ENCODE measurements around the gene STX3. TPM values are rescaled to one million over a fixed set of nuclear protein-coding genes. Genes with fewer than 3 reads are reported as not detected.

STX3 gene
- total and polyA plus RNA-seq, 2 of the 13 experiments (the other 11 are each of a cell fraction or from before 2014, with no cell fraction given): 16.5 to 24.0 TPM

DNA sequence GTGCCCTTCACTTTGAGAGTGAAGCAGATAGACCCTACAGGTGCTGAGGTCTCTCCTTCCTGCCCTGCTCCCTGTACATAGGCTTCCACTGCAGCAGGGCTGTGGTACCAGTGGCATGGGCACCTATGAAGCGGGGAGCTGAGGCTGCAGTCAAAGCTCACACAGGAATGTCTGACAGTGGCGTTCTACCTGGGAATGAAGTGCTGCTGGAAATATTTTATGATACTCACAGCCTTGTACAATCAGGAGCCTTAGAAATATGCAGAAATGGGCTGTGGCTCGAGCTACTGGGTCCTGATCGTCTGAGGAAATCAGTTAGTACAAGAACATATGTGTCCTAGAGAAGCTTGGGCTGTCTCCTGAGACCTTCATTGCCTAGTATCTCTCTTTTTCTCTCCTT, 30.6 kb downstream of the STX3 start:
- 98% methylated on average over 4 of the region's 4 CpGs for WGBS (ENCODE audit: low lambda C conversion rate)
- H3K27me3 ChIP-seq (ENCODE audit: control insufficient read depth in 1 of 2, insufficient read depth in 2 of 2, low read length in 2 of 2): no peaks in the 10 kb centered on the region
- in situ Hi-C loops (cut with HindIII; ENCODE audit: extremely low pct_ligation_motif_present, low pct_unique_long_range_greater_than_20kb): no loop called here
- no peaks in the 10 kb centered on the region for H3K79me2 ChIP-seq (ENCODE audit: insufficient read depth, low read length)
- ChIA-PET POLR2A (interaction anchor here (0.7 to 2.1 kb wide), 3 partner anchors 7 to 117 kb away, joined by 3 to 9 read pairs (median 5); partner anchors contain the start of gene PATL1), CTCF (ENCODE audit: low intra/inter-chr PET ratio, low total read pairs) (no interaction called here)
- DNase-seq (ENCODE audit: low spot score): no peak
- no peak overlapping the region for H2AFZ ChIP-seq (ENCODE audit: low read length)
- no peak overlapping the region for H3K4me2 ChIP-seq (ENCODE audit: low read depth, low read length)
- H4K20me1 ChIP-seq (ENCODE audit: insufficient read depth, low read length): no peaks in the 10 kb centered on the region
- FAIRE-seq: no peak
- peaks cover 3 to 12% of the 10 kb centered on the region in 2 experiments; a peak in 4 of 5 replicates for H3K36me3 ChIP-seq (replicated peaks in 1 of 2; ENCODE audit: control insufficient read depth in 1 of 2, insufficient read depth in 2 of 2, low read length in 2 of 2)
- BruUV-seq (replicated peaks): no TSS peak
- H3K4me3 ChIP-seq (replicated peaks in 1 of 3; ENCODE audit: insufficient read depth in 1 of 3, low read depth in 2 of 3, low read length in 3 of 3): no peak overlapping the region
- H3K4me1 ChIP-seq (ENCODE audit: insufficient read depth, low read length): peaks cover 15% of the 10 kb centered on the region
- TF ChIP-seq SOX13 (IDR thresholded peaks at IDR 0.05): no peak
- no peak for TF ChIP-seq SOX13 (CRISPR knock-in tag; conservative IDR thresholded peaks at IDR 0.05 in 1 of 2, IDR thresholded peaks at IDR 0.05 in 1 of 2)
- TF ChIP-seq ZNF616 (CRISPR knock-in tag; IDR thresholded peaks at IDR 0.05; ENCODE audit: low read depth): no peak
- no peak for TF ChIP-seq CAMTA2 (CRISPR knock-in tag; IDR thresholded peaks at IDR 0.05; ENCODE audit: borderline replicate concordance)
- TF ChIP-seq, protein P1, sequence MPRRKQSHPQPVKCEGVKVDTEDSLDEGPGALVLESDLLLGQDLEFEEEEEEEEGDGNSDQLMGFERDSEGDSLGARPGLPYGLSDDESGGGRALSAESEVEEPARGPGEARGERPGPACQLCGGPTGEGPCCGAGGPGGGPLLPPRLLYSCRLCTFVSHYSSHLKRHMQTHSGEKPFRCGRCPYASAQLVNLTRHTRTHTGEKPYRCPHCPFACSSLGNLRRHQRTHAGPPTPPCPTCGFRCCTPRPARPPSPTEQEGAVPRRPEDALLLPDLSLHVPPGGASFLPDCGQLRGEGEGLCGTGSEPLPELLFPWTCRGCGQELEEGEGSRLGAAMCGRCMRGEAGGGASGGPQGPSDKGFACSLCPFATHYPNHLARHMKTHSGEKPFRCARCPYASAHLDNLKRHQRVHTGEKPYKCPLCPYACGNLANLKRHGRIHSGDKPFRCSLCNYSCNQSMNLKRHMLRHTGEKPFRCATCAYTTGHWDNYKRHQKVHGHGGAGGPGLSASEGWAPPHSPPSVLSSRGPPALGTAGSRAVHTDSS (CRISPR knock-in tag; conservative IDR thresholded peaks at IDR 0.05): no peak
- TF ChIP-seq JUN (CRISPR knock-in tag; IDR thresholded peaks at IDR 0.05): no peak
- TF ChIP-seq TBX3 (IDR thresholded peaks at IDR 0.05; ENCODE audit: borderline replicate concordance): no peak
- TF ChIP-seq, protein P2, sequence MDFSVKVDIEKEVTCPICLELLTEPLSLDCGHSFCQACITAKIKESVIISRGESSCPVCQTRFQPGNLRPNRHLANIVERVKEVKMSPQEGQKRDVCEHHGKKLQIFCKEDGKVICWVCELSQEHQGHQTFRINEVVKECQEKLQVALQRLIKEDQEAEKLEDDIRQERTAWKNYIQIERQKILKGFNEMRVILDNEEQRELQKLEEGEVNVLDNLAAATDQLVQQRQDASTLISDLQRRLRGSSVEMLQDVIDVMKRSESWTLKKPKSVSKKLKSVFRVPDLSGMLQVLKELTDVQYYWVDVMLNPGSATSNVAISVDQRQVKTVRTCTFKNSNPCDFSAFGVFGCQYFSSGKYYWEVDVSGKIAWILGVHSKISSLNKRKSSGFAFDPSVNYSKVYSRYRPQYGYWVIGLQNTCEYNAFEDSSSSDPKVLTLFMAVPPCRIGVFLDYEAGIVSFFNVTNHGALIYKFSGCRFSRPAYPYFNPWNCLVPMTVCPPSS (IDR thresholded peaks at IDR 0.05): no peak
- TF ChIP-seq ZNF501 (CRISPR knock-in tag; IDR thresholded peaks at IDR 0.05): no peak
- no peak for TF ChIP-seq ARNT (IDR thresholded peaks at IDR 0.05)
- no peak overlapping the region for H3K9ac ChIP-seq (ENCODE audit: insufficient read depth, low read depth, low read length)
- H3K27ac ChIP-seq (ENCODE audit: extremely low read length, insufficient read depth, low read length): no peak overlapping the region
- intact Hi-C loops (cut with micrococcal nuclease; ENCODE audit: unreplicated experiment): loop anchor here (5.0 kb wide), 1 partner anchor 34 kb away; no protein-coding TSS in a partner anchor
- no peaks in the 10 kb centered on the region for H3K9me3 ChIP-seq (ENCODE audit: low read length)
- no peak for ATAC-seq
